AG04449 (cell line): ENCODE data around the gene OOSP3.

ENCODE experiments used
- CTCF ChIA-PET: fragments of 350-600 bp; formaldehyde crosslinking; extraction: SDS; loops from one replicate; lab custom pipeline; 2021; ENCODE audit warnings: antibody characterized with exemption; lab: Yijun Ruan, JAX
- POLR2A ChIA-PET: fragments of 400-600, 350-600 bp; formaldehyde crosslinking; extraction: SDS; loops from one replicate; lab custom pipeline; 2020; ENCODE audit warnings: antibody characterized with exemption, inconsistent platforms; lab: Yijun Ruan, JAX
- DNase-seq: peaks from one replicate; pipeline ENCODE4 v3.0.0-alpha.2; 2010; ENCODE audit warnings: low read depth, low spot score
- H3K4me3 ChIP-seq: 2 replicates; pipeline ENCODE4 v1.5.1; 2011; ENCODE audit warnings: low read depth, mild to moderate bottlenecking, control low read depth, low read length
- CTCF ChIP-seq: IDR thresholded peaks from one replicate; pipeline ENCODE4 v1.5.1; 2011; ENCODE audit warnings: mild to moderate bottlenecking, moderate library complexity, low read length, control low read depth, inconsistent platforms; ENCODE audit not compliant: insufficient read depth; ENCODE audit errors: missing control alignments

The OOSP3 gene

DNA sequence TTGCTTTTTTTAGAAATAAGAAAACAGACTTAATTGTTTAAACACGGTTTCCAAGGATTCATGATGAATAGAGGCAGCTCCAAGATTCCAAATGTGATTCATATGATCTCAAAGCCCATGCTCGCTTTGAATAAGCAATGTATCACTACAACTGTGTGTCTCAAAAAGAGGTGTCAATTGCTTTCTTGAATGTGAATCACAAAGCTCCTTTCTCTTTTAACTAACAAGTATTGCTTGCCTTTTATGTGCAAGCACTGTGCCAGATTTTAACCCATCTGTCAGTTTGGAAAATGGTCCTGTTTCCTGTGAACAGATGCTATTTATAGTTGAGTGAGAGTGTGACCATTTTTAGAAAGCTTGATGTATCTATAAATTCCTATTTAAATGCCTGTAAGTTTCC is 66.1 kb downstream of the OOSP3 start:
- CTCF ChIA-PET = no interaction called here
- POLR2A ChIA-PET = no interaction called here
- TF ChIP-seq CTCF = no peak
- H3K4me3 ChIP-seq = no peak overlapping the region
- no peak for DNase-seq
